ENCODE data around the gene DCXR.

DNA sequence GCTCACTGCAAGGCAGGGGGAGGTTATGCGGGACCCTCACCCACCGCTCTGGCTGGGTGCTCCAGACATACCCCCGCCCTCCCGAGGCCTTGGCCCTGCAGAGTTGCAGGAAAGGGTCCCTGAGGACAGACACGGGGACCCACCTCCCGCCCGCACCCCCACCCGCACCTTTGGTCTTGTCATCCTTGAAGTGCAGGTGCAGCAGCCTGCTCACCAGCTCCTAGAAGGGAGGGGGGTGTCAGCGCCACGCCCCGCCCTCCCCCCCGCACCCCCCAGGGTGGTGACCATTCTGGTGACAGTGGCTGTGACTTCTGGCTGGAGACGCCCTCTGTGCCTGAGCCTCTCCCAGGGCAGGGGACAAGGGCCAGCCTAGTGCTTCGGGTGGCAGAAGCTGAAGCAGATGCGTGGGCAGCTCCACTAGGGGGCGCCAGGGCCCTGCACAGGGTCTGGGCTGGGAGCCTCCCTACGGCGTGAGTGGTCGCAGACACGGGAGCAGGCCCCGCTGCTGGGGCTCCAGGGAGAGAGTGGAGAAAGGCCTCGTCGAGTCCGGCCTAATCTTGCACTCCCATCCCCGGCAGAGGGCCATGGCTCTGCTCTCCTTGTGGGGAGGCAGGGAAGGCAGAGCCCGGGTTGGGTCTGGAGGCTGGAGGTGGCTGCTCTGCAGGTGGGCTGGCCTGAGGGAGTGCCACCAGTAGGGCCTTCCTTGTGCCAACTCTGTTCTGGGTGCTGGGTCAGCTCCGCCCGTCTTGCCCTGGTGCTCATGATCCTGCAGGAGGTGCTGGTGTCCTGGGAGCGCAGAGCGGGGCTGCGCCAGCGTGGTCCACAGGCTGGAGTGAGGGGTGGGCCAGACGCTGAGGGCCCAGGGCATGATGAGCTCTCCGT lies 17.6 kb downstream of the DCXR start:
- TF ChIP-seq, protein P1, sequence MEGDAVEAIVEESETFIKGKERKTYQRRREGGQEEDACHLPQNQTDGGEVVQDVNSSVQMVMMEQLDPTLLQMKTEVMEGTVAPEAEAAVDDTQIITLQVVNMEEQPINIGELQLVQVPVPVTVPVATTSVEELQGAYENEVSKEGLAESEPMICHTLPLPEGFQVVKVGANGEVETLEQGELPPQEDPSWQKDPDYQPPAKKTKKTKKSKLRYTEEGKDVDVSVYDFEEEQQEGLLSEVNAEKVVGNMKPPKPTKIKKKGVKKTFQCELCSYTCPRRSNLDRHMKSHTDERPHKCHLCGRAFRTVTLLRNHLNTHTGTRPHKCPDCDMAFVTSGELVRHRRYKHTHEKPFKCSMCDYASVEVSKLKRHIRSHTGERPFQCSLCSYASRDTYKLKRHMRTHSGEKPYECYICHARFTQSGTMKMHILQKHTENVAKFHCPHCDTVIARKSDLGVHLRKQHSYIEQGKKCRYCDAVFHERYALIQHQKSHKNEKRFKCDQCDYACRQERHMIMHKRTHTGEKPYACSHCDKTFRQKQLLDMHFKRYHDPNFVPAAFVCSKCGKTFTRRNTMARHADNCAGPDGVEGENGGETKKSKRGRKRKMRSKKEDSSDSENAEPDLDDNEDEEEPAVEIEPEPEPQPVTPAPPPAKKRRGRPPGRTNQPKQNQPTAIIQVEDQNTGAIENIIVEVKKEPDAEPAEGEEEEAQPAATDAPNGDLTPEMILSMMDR (IDR thresholded peaks at IDR 0.05) = peak; percentile 62 to 77 (median 72)
- no peak for TF ChIP-seq POLR2A (IDR thresholded peaks at IDR 0.05)

Data from transverse colon (tissue), 3 donors.